NOMO-1 treated with dmso at 0.1 percent for 144 hours (cell line): ENCODE data around the gene CAMK2D.
"Not testable (repeated sequence)": the region's sequence is repeated elsewhere in the genome, so short reads cannot be mapped to it uniquely, and the experiment has no call there.

ENCODE experiments used
- DNase-seq: peaks from one replicate; lab custom pipeline; 2025; ENCODE audit not compliant: unreplicated experiment; lab: John Stamatoyannopoulos, UW

Gene CAMK2D

GRCh38 chr4:113763923-113764322 is 2.4 kb upstream of the CAMK2D start:
- DNase-seq, result not testable (repeated sequence)

- no peak for DNase-seq
Measured at GRCh38 chr4:113763029-113763285, 1.4 kb upstream of the CAMK2D start.

GRCh38 chr4:113762186-113763028 is 869 bp upstream of the CAMK2D start:
- peak; percentile 97 for DNase-seq

- peak; percentile 54 for DNase-seq
Measured at GRCh38 chr4:113760795-113761619, 531 bp downstream of the CAMK2D start.

GRCh38 chr4:113760094-113760794 is 1.3 kb downstream of the CAMK2D start:
- no peak for DNase-seq

- no peak for DNase-seq
Measured at GRCh38 chr4:113759696-113760093, 1.8 kb downstream of the CAMK2D start.

GRCh38 chr4:113758372-113758771 is 3.2 kb downstream of the CAMK2D start:
- DNase-seq, result no peak

GRCh38 chr4:113757486-113757885 is 4.1 kb downstream of the CAMK2D start:
- DNase-seq, result no peak

- DNase-seq, result no peak
Measured at GRCh38 chr4:113756005-113756410, 5.5 kb downstream of the CAMK2D start.

GRCh38 chr4:113750734-113751133 is 10.8 kb downstream of the CAMK2D start:
- DNase-seq, result no peak

- DNase-seq, result no peak
Measured at GRCh38 chr4:113750296-113750695, 11.2 kb downstream of the CAMK2D start.

- no peak for DNase-seq
Measured at GRCh38 chr4:113749178-113749577, 12.4 kb downstream of the CAMK2D start.

- no peak for DNase-seq
Measured at GRCh38 chr4:113747949-113748348, 13.6 kb downstream of the CAMK2D start.

GRCh38 chr4:113745711-113746110 is 15.8 kb downstream of the CAMK2D start:
- DNase-seq, result no peak

- DNase-seq, result no peak
Measured at GRCh38 chr4:113744667-113745240, 16.8 kb downstream of the CAMK2D start.

GRCh38 chr4:113743690-113744089 is 17.8 kb downstream of the CAMK2D start:
- no peak for DNase-seq

- DNase-seq, result no peak
Measured at GRCh38 chr4:113742643-113743042, 18.9 kb downstream of the CAMK2D start.

GRCh38 chr4:113741956-113742355 is 19.6 kb downstream of the CAMK2D start:
- DNase-seq, result no peak

GRCh38 chr4:113740857-113741379 is 20.6 kb downstream of the CAMK2D start:
- no peak for DNase-seq

GRCh38 chr4:113739197-113739596 is 22.3 kb downstream of the CAMK2D start:
- DNase-seq, result no peak

- no peak for DNase-seq
Measured at GRCh38 chr4:113738251-113738650, 23.3 kb downstream of the CAMK2D start.
